Gastroesophageal sphincter (tissue), 3 donors: ENCODE results near the gene ATP6V1G2.

Source experiments
- CTCF ChIP-seq, 4 experiments: fragments of 200-600 bp in 2 of 4; fragments of 450-650 bp in 2 of 4; sonication (generic) in 1 of 4; IDR thresholded peaks; one replicate each; pipeline ENCODE4 v1.5.1; 2017 to 2019; ENCODE audit warnings: antibody characterized with exemption in 4 of 4, mild to moderate bottlenecking in 2 of 4, moderate library complexity in 2 of 4
- EP300 ChIP-seq: sonication (generic); formaldehyde crosslinking; IDR thresholded peaks from one replicate; pipeline ENCODE4 v1.6.1; 2017; ENCODE audit warnings: antibody characterized with exemption, mild to moderate bottlenecking
- POLR2A ChIP-seq, 2 donors: fragments of 450-650 bp; IDR thresholded peaks; one replicate each; pipeline ENCODE4 v1.6.1; 2017; ENCODE audit warnings: antibody characterized with exemption in 2 of 2, mild to moderate bottlenecking in 2 of 2, moderate library complexity in 1 of 2
- POLR2AphosphoS5 ChIP-seq: sonication (generic); formaldehyde crosslinking; IDR thresholded peaks from one replicate; pipeline ENCODE4 v1.6.1; 2017; ENCODE audit warnings: antibody characterized with exemption

- TF ChIP-seq POLR2A (IDR thresholded peaks at IDR 0.05) (no peak), CTCF (IDR thresholded peaks at IDR 0.05) (no peak), EP300 (no peak), POLR2AphosphoS5 (no peak)
These were observed 41.7 kb upstream of the ATP6V1G2 start for GRCh38 chr6:31587791-31588777.
